Right atrium auricular region (tissue), 2 donors: ENCODE results near the gene MTUS2. TPM values are rescaled to one million over a fixed set of nuclear protein-coding genes. Genes with fewer than 3 reads are reported as not detected.
"Not testable (repeated sequence)": the region's sequence is repeated elsewhere in the genome, so short reads cannot be mapped to it uniquely, and the experiment has no call there.

ENCODE experiments used
- DNase-seq: peaks from one replicate; pipeline ENCODE4 v3.0.0-alpha.2; 2019; ENCODE audit warnings: low spot score
- H3K27ac ChIP-seq, 2 donors: fragments of 200-600 bp; sonication (generic); 1 replicate in 1 of 2; 2 replicates in 1 of 2; pipeline ENCODE4 v1.5.1; 2016 to 2019
- H3K27me3 ChIP-seq, 2 donors: fragments of 200-600 bp; sonication (generic); one replicate each; pipeline versions ENCODE4 v1.5.1 to v1.6.0; 2017 to 2019
- H3K36me3 ChIP-seq: fragments of 200-600 bp; sonication (generic); one replicate; pipeline ENCODE4 v1.5.1; 2016
- H3K4me1 ChIP-seq, 2 donors: fragments of 200-600 bp; sonication (generic); one replicate each; pipeline versions ENCODE4 v1.5.1 to v1.6.0; 2017 to 2019
- H3K4me3 ChIP-seq, 2 donors: fragments of 200-600 bp; sonication (generic); 1 replicate in 1 of 2; 2 replicates in 1 of 2; pipeline ENCODE4 v1.5.1; 2017 to 2019; ENCODE audit warnings: mild to moderate bottlenecking in 1 of 2, moderate library complexity in 1 of 2
- H3K9me3 ChIP-seq, 2 donors: fragments of 200-600 bp; sonication (generic); one replicate each; pipeline ENCODE4 v1.5.1; 2019
- CTCF ChIP-seq, 2 donors: fragments of 200-600 bp; sonication (generic); IDR thresholded peaks; one replicate each; pipeline ENCODE4 v1.5.1; 2019; ENCODE audit warnings: antibody characterized with exemption in 2 of 2
- total RNA-seq, 2 donors: library from RNA; depleted of rRNA; stranded (reverse); fragments of >200 nt; gene quantifications; one replicate each; pipeline ENCODE4 v1.1.0, GENCODE V29; 2016

The MTUS2 gene
- total RNA-seq, 2 donors from 2014 or later = 34.6 to 142 TPM

GRCh38 chr13:28976636-28977035 is 156.5 kb downstream of the MTUS2 start:
- no peak overlapping the region for H3K27ac ChIP-seq
- no peak for TF ChIP-seq CTCF (IDR thresholded peaks at IDR 0.05)
- H3K4me1 ChIP-seq = peaks cover 0 to 4% of the 10 kb centered on the region in 2 donors
- no peaks in the 10 kb centered on the region for H3K27me3 ChIP-seq
- no peak overlapping the region for H3K4me3 ChIP-seq
- DNase-seq = no peak
- no peaks in the 10 kb centered on the region for H3K9me3 ChIP-seq
- no peaks in the 10 kb centered on the region for H3K36me3 ChIP-seq

- Histone ChIP-seq H3K9me3 (no peaks in the 10 kb centered on the region), H3K4me3 (no peak overlapping the region), H3K36me3 (no peaks in the 10 kb centered on the region), H3K27ac (no peak overlapping the region), H3K4me1 (peaks cover 0 to 4% of the 10 kb centered on the region in 2 donors), H3K27me3 (no peaks in the 10 kb centered on the region)
- no peak for TF ChIP-seq CTCF (IDR thresholded peaks at IDR 0.05)
- DNase-seq = no peak
Measured at GRCh38 chr13:28978574-28978973, 158.4 kb downstream of the MTUS2 start.

- H3K36me3 ChIP-seq = no peaks in the 10 kb centered on the region
- no peak for TF ChIP-seq CTCF (IDR thresholded peaks at IDR 0.05)
- no peak for DNase-seq
- peaks cover 0 to 18% of the 10 kb centered on the region in 2 donors for H3K4me1 ChIP-seq
- no peak overlapping the region for H3K4me3 ChIP-seq
- H3K9me3 ChIP-seq = no peaks in the 10 kb centered on the region
- no peak overlapping the region for H3K27ac ChIP-seq
- no peaks in the 10 kb centered on the region for H3K27me3 ChIP-seq
Measured at GRCh38 chr13:28981530-28981929, 161.4 kb downstream of the MTUS2 start.

GRCh38 chr13:28983641-28984040 is 163.5 kb downstream of the MTUS2 start:
- Histone ChIP-seq H3K9me3 (no peaks in the 10 kb centered on the region), H3K36me3 (no peaks in the 10 kb centered on the region), H3K27me3 (no peaks in the 10 kb centered on the region), H3K4me3 (no peak overlapping the region), H3K27ac (no peak overlapping the region), H3K4me1 (peaks cover 0 to 18% of the 10 kb centered on the region in 2 donors)
- no peak for TF ChIP-seq CTCF (IDR thresholded peaks at IDR 0.05)
- DNase-seq = no peak

- Histone ChIP-seq H3K4me3 (no peak overlapping the region), H3K27ac (no peak overlapping the region)
- no peak for TF ChIP-seq CTCF (IDR thresholded peaks at IDR 0.05)
Measured at GRCh38 chr13:28984326-28984725, 164.2 kb downstream of the MTUS2 start.

GRCh38 chr13:28984825-28985224 is 164.7 kb downstream of the MTUS2 start:
- Histone ChIP-seq H3K4me3 (no peak overlapping the region), H3K36me3 (no peaks in the 10 kb centered on the region), H3K4me1 (peaks cover 0 to 18% of the 10 kb centered on the region in 2 donors), H3K9me3 (no peaks in the 10 kb centered on the region), H3K27ac (no peak overlapping the region), H3K27me3 (no peaks in the 10 kb centered on the region)
- TF ChIP-seq CTCF (IDR thresholded peaks at IDR 0.05) = no peak
- no peak for DNase-seq

More at GRCh38 chr13:28984326-28984725, 164.2 kb downstream of the MTUS2 start:
- Histone ChIP-seq H3K4me1 (peaks cover 0 to 18% of the 10 kb centered on the region in 2 donors), H3K27me3 (no peaks in the 10 kb centered on the region), H3K9me3 (no peaks in the 10 kb centered on the region), H3K36me3 (no peaks in the 10 kb centered on the region)
- no peak for DNase-seq

- H3K27ac ChIP-seq, H3K9me3 ChIP-seq, H3K36me3 ChIP-seq, DNase-seq, H3K4me3 ChIP-seq, H3K4me1 ChIP-seq, H3K27me3 ChIP-seq: not testable (repeated sequence)
Measured at GRCh38 chr13:28990378-28990777, 170.2 kb downstream of the MTUS2 start.
